WTC11 (cell line): ENCODE results near the gene LDB3.

Experiments used
- CREB1 ChIP-seq: sonication (generic); formaldehyde crosslinking; IDR thresholded peaks from 2 replicates; pipeline ENCODE4 v1.8.0; 2023; ENCODE audit warnings: mild to moderate bottlenecking, missing genetic modification reagents
- NR3C1 ChIP-seq: sonication (generic); formaldehyde crosslinking; conservative IDR thresholded peaks from 2 replicates; pipeline ENCODE4 v1.8.1; 2023; ENCODE audit warnings: low read depth, mild to moderate bottlenecking, missing genetic modification reagents
- TEAD1 ChIP-seq: sonication (generic); formaldehyde crosslinking; IDR thresholded peaks from 2 replicates; pipeline ENCODE4 v1.8.0; 2022; ENCODE audit warnings: mild to moderate bottlenecking, missing genetic modification reagents
- ZBTB21 ChIP-seq: sonication (generic); formaldehyde crosslinking; IDR thresholded peaks from 2 replicates; pipeline ENCODE4 v1.8.1; 2023; ENCODE audit warnings: mild to moderate bottlenecking, missing genetic modification reagents, borderline replicate concordance
- ZNF263 ChIP-seq: sonication (generic); formaldehyde crosslinking; IDR thresholded peaks from 2 replicates; pipeline ENCODE4 v1.8.1; 2022; ENCODE audit warnings: low read depth, mild to moderate bottlenecking, moderate library complexity, missing genetic modification reagents
- TF ChIP-seq, protein P1 (sequence below): sonication (generic); formaldehyde crosslinking; IDR thresholded peaks from 2 replicates; pipeline ENCODE4 v1.8.0; 2022; ENCODE audit warnings: mild to moderate bottlenecking, missing genetic modification reagents
- TF ChIP-seq, protein P2 (sequence below): fragments of 200-600 bp; IDR thresholded peaks from 2 replicates; pipeline ENCODE4 v1.8.0; 2022; ENCODE audit warnings: antibody characterized with exemption

DNA sequence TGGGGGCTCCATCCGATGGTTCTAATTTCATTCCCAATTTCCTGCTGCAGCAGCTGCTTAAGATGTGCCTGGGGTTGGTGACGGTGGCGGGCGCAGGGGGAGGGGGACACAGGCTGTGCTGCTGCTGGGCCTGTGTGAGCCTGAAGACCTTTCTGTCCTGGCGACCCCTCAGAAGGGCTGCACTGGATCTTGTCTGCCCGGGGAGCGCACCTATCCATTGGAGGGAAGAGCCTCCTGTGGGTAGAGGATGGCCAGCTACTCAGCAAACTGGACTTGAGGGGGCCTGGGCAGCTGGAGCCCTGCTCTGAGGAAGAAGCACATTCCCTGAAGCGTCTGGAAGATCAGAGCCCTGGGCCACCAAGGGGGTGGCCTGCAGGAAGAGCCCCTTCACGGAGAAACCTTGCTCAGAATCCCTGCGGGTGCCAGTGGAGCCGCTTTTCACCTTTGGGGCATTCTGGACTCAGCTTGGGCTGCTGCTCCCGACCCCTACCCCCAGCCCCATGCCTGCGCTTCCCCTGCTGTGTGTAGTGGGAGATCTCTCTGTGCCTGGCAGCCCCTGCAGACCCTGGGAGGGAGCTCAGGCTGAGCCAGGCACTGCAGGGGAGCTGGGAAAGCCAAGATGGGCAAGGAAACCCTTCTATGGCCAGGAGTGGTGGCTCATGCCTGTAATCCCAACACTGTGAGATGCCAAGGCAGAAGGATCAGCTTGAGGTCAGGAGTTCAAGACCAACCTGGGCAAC, 17.8 kb downstream of the LDB3 start:
- TF ChIP-seq CREB1 (CRISPR knock-in tag): no peak
- no peak for TF ChIP-seq TEAD1 (CRISPR knock-in tag)
- TF ChIP-seq, protein P1, sequence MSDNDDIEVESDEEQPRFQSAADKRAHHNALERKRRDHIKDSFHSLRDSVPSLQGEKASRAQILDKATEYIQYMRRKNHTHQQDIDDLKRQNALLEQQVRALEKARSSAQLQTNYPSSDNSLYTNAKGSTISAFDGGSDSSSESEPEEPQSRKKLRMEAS (CRISPR knock-in tag): no peak
- TF ChIP-seq, protein P2, sequence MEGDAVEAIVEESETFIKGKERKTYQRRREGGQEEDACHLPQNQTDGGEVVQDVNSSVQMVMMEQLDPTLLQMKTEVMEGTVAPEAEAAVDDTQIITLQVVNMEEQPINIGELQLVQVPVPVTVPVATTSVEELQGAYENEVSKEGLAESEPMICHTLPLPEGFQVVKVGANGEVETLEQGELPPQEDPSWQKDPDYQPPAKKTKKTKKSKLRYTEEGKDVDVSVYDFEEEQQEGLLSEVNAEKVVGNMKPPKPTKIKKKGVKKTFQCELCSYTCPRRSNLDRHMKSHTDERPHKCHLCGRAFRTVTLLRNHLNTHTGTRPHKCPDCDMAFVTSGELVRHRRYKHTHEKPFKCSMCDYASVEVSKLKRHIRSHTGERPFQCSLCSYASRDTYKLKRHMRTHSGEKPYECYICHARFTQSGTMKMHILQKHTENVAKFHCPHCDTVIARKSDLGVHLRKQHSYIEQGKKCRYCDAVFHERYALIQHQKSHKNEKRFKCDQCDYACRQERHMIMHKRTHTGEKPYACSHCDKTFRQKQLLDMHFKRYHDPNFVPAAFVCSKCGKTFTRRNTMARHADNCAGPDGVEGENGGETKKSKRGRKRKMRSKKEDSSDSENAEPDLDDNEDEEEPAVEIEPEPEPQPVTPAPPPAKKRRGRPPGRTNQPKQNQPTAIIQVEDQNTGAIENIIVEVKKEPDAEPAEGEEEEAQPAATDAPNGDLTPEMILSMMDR: no peak
- TF ChIP-seq ZBTB21 (CRISPR knock-in tag): no peak
- TF ChIP-seq NR3C1 (CRISPR knock-in tag): no peak
- TF ChIP-seq ZNF263 (CRISPR knock-in tag): no peak
